Measurements from ENCODE around the gene CAMKMT.

Gene CAMKMT

GRCh38 chr2:44361330-44362206 lies at the start of gene CAMKMT, which contains the start of gene PREPL:
CAMKMT (plus strand) TSS chr2:44361947.
PREPL (minus strand) TSS chr2:44361494; CDS start chr2:44346342, 15,152 bp downstream.
- peak; percentile 97 to 98 for DNase-seq

- DNase-seq = no peak
Measured at GRCh38 chr2:44314362-44314761, 47.4 kb upstream of the CAMKMT start.

- DNase-seq = no peak
Measured at GRCh38 chr2:44315945-44316344, 45.8 kb upstream of the CAMKMT start.

GRCh38 chr2:44320832-44321231 lies 40.9 kb upstream of the CAMKMT start:
- DNase-seq = no peak

- no peak for DNase-seq
Measured at GRCh38 chr2:44321360-44321759, 40.4 kb upstream of the CAMKMT start.

- no peak for DNase-seq
Measured at GRCh38 chr2:44324971-44325426, 36.7 kb upstream of the CAMKMT start.

GRCh38 chr2:44325897-44326296 lies 35.9 kb upstream of the CAMKMT start:
- DNase-seq = no peak

- no peak for DNase-seq
Measured at GRCh38 chr2:44326548-44327264, 35.0 kb upstream of the CAMKMT start.

- DNase-seq = no peak
Measured at GRCh38 chr2:44328750-44329149, 33.0 kb upstream of the CAMKMT start.

GRCh38 chr2:44329343-44329742 lies 32.4 kb upstream of the CAMKMT start:
- no peak for DNase-seq

GRCh38 chr2:44330801-44331200 lies 30.9 kb upstream of the CAMKMT start:
- DNase-seq = no peak

GRCh38 chr2:44333994-44334393 lies 27.8 kb upstream of the CAMKMT start:
- no peak for DNase-seq

GRCh38 chr2:44335806-44336538 lies 25.8 kb upstream of the CAMKMT start:
- DNase-seq = no peak

- peak; percentile 23 to 39 for DNase-seq
Measured at GRCh38 chr2:44342854-44343253, 18.9 kb upstream of the CAMKMT start.

GRCh38 chr2:44347526-44347925 lies 14.2 kb upstream of the CAMKMT start:
- no peak for DNase-seq

GRCh38 chr2:44348400-44348799 lies 13.3 kb upstream of the CAMKMT start:
- no peak for DNase-seq

- no peak for DNase-seq
Measured at GRCh38 chr2:44349506-44349905, 12.2 kb upstream of the CAMKMT start.

GRCh38 chr2:44351088-44351487 lies 10.7 kb upstream of the CAMKMT start:
- no peak for DNase-seq

GRCh38 chr2:44351676-44352075 lies 10.1 kb upstream of the CAMKMT start:
- DNase-seq = no peak

GRCh38 chr2:44352510-44352909 lies 9.2 kb upstream of the CAMKMT start:
- DNase-seq = no peak

- no peak for DNase-seq
Measured at GRCh38 chr2:44354761-44355160, 7.0 kb upstream of the CAMKMT start.

GRCh38 chr2:44358503-44358902 lies 3.2 kb upstream of the CAMKMT start:
- peak in 1 of 2 donors; percentile 50 for DNase-seq

- DNase-seq = peak in 1 of 2 donors; percentile 2
Measured at GRCh38 chr2:44360749-44361329, 908 bp upstream of the CAMKMT start.

Measured in CD4-positive, alpha-beta T cell treated with Interleukin-4 for 1 hour (primary cell).